ENCODE measurements around the gene RTF1.
"Not testable (repeated sequence)": the region's sequence is repeated elsewhere in the genome, so short reads cannot be mapped to it uniquely, and the experiment has no call there.

RTF1 gene

GRCh38 chr15:41416742-41417417 lies at the start of gene RTF1:
TSS of gene RTF1 (plus strand) at chr15:41417095. CDS start at chr15:41417116, 21 bp downstream.
- TF ChIP-seq L3MBTL2 (conservative IDR thresholded peaks at IDR 0.05) = peak; percentile 72; the same call in 1 of the 2 replicates
- no peak for TF ChIP-seq NFRKB (IDR thresholded peaks at IDR 0.05)
- TF ChIP-seq CTBP1 (IDR thresholded peaks at IDR 0.05; ENCODE audit: borderline replicate concordance) = no peak
- TF ChIP-seq ARNT (IDR thresholded peaks at IDR 0.05) = no peak
- POLR2A ChIA-PET = interaction anchor here (1.0 to 2.1 kb wide), 2 partner anchors 11 to 15 kb away, joined by 4 to 8 read pairs; no protein-coding TSS in a partner anchor
- DNase-seq (ENCODE audit: extremely low spot score) = peak; percentile 92
- CTCF ChIA-PET = no interaction called here

- ChIA-PET POLR2A (no interaction called here), CTCF (no interaction called here)
- no peak for TF ChIP-seq BHLHE40 (IDR thresholded peaks at IDR 0.05; ENCODE audit: borderline replicate concordance)
- no peak for TF ChIP-seq HDGF (IDR thresholded peaks at IDR 0.05; ENCODE audit: borderline replicate concordance)
- no peak for TF ChIP-seq L3MBTL2 (conservative IDR thresholded peaks at IDR 0.05)
- no peak for TF ChIP-seq ZNF384 (IDR thresholded peaks at IDR 0.05)
- no peak for TF ChIP-seq LEF1 (IDR thresholded peaks at IDR 0.05; ENCODE audit: borderline replicate concordance)
- TF ChIP-seq SP1 (IDR thresholded peaks at IDR 0.05) = no peak
- DNase-seq (ENCODE audit: extremely low spot score) = no peak
These were observed 49.5 kb upstream of the RTF1 start for GRCh38 chr15:41367418-41367817.

GRCh38 chr15:41377978-41378377 lies 38.9 kb upstream of the RTF1 start:
- TF ChIP-seq FOXK2 (IDR thresholded peaks at IDR 0.05) (no peak), L3MBTL2 (conservative IDR thresholded peaks at IDR 0.05) (no peak), FOXM1 (IDR thresholded peaks at IDR 0.05; ENCODE audit: borderline replicate concordance) (no peak), LEF1 (IDR thresholded peaks at IDR 0.05; ENCODE audit: borderline replicate concordance) (no peak), TARDBP (IDR thresholded peaks at IDR 0.05) (no peak), FOXA1 (IDR thresholded peaks at IDR 0.05) (no peak), ARNT (IDR thresholded peaks at IDR 0.05) (no peak), SP1 (IDR thresholded peaks at IDR 0.05) (no peak), SUZ12 (IDR thresholded peaks at IDR 0.05) (no peak), BHLHE40 (IDR thresholded peaks at IDR 0.05; ENCODE audit: borderline replicate concordance) (no peak), ZNF384 (IDR thresholded peaks at IDR 0.05) (no peak), ELF4 (IDR thresholded peaks at IDR 0.05) (no peak), CTBP1 (IDR thresholded peaks at IDR 0.05; ENCODE audit: borderline replicate concordance) (no peak)
- DNase-seq (ENCODE audit: extremely low spot score) = no peak
- ChIA-PET POLR2A (interaction anchor here (0.6 kb wide), 1 partner anchor 982 kb away, joined by 3 read pairs; no protein-coding TSS in a partner anchor), CTCF (no interaction called here)

GRCh38 chr15:41383974-41384749 lies 32.7 kb upstream of the RTF1 start:
- DNase-seq (ENCODE audit: extremely low spot score); POLR2A ChIA-PET; CTCF ChIA-PET: not testable (repeated sequence)

- no peak for DNase-seq (ENCODE audit: extremely low spot score)
- ChIA-PET POLR2A (no interaction called here), CTCF (no interaction called here)
- TF ChIP-seq L3MBTL2 (conservative IDR thresholded peaks at IDR 0.05) (no peak), FOXM1 (IDR thresholded peaks at IDR 0.05; ENCODE audit: borderline replicate concordance) (no peak), PKNOX1 (IDR thresholded peaks at IDR 0.05) (no peak), SP1 (IDR thresholded peaks at IDR 0.05) (no peak), LEF1 (IDR thresholded peaks at IDR 0.05; ENCODE audit: borderline replicate concordance) (no peak), TARDBP (IDR thresholded peaks at IDR 0.05) (no peak), BHLHE40 (IDR thresholded peaks at IDR 0.05; ENCODE audit: borderline replicate concordance) (no peak), FOXA1 (IDR thresholded peaks at IDR 0.05) (no peak), FOXK2 (IDR thresholded peaks at IDR 0.05) (no peak), NFRKB (IDR thresholded peaks at IDR 0.05) (no peak), ARNT (IDR thresholded peaks at IDR 0.05) (no peak), CTBP1 (IDR thresholded peaks at IDR 0.05; ENCODE audit: borderline replicate concordance) (no peak), ZNF384 (IDR thresholded peaks at IDR 0.05) (no peak)
These were observed 29.2 kb upstream of the RTF1 start for GRCh38 chr15:41387646-41388045.

GRCh38 chr15:41392659-41393058 lies 24.2 kb upstream of the RTF1 start:
- ChIA-PET CTCF (no interaction called here), POLR2A (no interaction called here)
- DNase-seq (ENCODE audit: extremely low spot score) = no peak
- TF ChIP-seq TARDBP (IDR thresholded peaks at IDR 0.05) (no peak), PKNOX1 (IDR thresholded peaks at IDR 0.05) (no peak), SUZ12 (IDR thresholded peaks at IDR 0.05) (no peak), NFRKB (IDR thresholded peaks at IDR 0.05) (no peak), FOXK2 (IDR thresholded peaks at IDR 0.05) (no peak), ELF4 (IDR thresholded peaks at IDR 0.05) (no peak), ZNF384 (IDR thresholded peaks at IDR 0.05) (no peak), SP1 (IDR thresholded peaks at IDR 0.05) (no peak), HDGF (IDR thresholded peaks at IDR 0.05; ENCODE audit: borderline replicate concordance) (no peak)

GRCh38 chr15:41394924-41395323 lies 22.0 kb upstream of the RTF1 start:
- CTCF ChIA-PET = no interaction called here
- TF ChIP-seq HDGF (IDR thresholded peaks at IDR 0.05; ENCODE audit: borderline replicate concordance) (no peak), SP1 (IDR thresholded peaks at IDR 0.05) (no peak), FOXA1 (IDR thresholded peaks at IDR 0.05) (no peak), SUZ12 (IDR thresholded peaks at IDR 0.05) (no peak)
- POLR2A ChIA-PET = no interaction called here
- DNase-seq (ENCODE audit: extremely low spot score) = no peak

Data from HEK293T (cell line).